Mammary epithelial cell (primary cell): ENCODE data around the gene CDK11B.

ENCODE experiments used
- EZH2 ChIP-seq: IDR thresholded peaks from 2 replicates; pipeline ENCODE4 v1.6.1; 2012; ENCODE audit warnings: low read length, inconsistent platforms, borderline replicate concordance
- TF ChIP-seq, protein P1 (sequence below), 2 donors: IDR thresholded peaks in 1 of 2; conservative IDR thresholded peaks in 1 of 2; 2 replicates each; pipeline ENCODE4 v1.5.1; 2011 to 2012; ENCODE audit warnings: inconsistent platforms in 2 of 2, low read length in 2 of 2, mild to moderate bottlenecking in 2 of 2, control low read depth in 1 of 2, low read depth in 1 of 2; ENCODE audit not compliant: insufficient read depth in 1 of 2; ENCODE audit errors: extremely low read depth in 1 of 2

DNA sequence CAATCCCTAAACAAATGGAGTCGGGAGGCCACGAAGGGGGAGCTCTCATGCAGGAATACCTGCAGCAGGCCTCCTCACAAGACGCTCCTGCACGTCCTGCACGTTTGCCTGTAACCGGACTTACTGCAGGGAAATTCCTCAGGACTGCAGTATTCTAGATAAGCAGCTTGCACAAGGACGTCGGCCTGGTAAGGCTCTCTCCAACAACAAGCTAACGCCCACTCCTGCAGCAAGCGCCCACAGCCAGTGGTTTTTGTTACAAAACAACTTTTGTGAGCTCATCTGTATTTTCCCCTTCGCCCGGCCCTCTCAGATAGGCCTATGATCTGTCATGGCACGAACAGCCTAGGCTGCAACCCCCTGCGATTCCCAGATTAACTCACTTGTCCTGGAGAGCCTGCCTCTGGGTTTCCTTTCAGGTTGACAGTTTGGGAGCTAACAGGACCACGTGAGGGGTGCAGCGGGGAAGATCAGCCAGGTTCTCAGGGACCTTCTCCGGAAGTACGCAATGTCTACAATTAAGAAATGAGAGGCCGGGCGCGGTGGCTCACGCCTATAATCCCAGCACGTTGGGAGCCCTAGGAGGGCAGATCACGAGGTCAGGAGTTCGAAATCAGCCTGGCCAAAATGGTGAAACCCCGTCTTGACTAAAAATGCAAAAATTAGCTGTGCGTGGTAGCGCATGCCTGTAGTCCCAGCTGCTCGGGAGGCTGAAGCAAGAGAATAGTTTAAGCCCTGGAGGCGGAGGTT lies 44.4 kb downstream of the CDK11B start:
- TF ChIP-seq, protein P1, sequence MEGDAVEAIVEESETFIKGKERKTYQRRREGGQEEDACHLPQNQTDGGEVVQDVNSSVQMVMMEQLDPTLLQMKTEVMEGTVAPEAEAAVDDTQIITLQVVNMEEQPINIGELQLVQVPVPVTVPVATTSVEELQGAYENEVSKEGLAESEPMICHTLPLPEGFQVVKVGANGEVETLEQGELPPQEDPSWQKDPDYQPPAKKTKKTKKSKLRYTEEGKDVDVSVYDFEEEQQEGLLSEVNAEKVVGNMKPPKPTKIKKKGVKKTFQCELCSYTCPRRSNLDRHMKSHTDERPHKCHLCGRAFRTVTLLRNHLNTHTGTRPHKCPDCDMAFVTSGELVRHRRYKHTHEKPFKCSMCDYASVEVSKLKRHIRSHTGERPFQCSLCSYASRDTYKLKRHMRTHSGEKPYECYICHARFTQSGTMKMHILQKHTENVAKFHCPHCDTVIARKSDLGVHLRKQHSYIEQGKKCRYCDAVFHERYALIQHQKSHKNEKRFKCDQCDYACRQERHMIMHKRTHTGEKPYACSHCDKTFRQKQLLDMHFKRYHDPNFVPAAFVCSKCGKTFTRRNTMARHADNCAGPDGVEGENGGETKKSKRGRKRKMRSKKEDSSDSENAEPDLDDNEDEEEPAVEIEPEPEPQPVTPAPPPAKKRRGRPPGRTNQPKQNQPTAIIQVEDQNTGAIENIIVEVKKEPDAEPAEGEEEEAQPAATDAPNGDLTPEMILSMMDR (conservative IDR thresholded peaks at IDR 0.05 in 1 of 2, IDR thresholded peaks at IDR 0.05 in 1 of 2; ENCODE audit: extremely low read depth in 1 of 2, insufficient read depth in 1 of 2, low read depth in 1 of 2, low read length in 2 of 2), result no peak
- no peak for TF ChIP-seq EZH2
